Measurements from ENCODE around the gene RIMBP2. TPM values are rescaled to one million over a fixed set of nuclear protein-coding genes. Genes with fewer than 3 reads are reported as not detected.

Gene RIMBP2
- total RNA-seq, 1 donor from 2014 or later = 1.1 TPM

DNA sequence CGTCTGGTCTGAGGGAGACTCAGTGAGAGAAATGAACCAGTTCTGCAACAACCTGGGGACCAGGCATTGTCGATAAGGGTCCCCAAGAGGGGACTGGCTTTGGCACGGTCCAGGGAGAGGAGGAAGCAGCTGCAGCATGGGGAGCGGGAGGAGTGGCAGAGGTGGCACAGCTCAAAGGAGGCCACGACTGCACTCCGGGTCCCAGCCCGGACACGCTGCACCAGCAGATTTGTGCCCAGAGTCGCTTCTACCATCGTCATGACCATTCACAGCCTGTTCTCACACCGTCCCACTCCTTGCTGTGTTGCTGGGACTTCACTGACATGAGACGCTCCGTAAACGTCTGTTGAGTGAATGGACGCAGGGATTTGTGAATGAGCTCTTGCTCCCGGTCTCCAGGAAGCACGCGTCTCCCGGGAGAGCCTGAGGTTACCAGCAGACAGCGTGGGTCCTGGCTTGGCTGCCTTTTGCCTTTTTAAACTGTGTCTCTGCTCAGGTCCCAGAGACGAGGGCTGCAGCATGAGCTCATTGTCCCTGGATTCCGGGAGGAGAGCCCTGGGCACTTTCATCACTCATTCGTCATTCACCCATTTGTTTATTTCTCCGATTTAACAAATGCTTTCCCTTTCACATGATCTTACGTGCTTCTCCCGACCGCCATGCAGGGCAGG, 241.4 kb downstream of the RIMBP2 start:
- no peak for DNase-seq (ENCODE audit: low spot score)

DNA sequence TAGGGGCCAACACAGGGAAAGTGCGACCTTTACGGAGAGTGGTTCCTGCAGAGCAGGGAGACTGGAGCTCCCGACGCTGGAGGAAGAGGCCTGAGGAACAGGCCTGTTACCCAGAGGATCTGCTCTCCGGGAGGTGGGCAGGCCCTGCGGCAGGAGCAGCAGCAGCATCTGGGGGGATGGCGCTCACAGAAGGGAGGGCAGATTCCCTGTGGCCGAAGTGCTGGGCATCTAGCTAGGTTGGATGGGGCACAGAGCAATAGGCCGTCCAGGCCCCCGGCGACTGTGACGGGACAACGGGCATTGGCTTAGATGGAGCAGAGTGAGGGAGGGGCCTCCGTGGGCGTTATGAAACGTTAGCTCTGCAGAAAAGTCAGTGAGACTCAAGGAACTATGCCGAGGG, 242.8 kb downstream of the RIMBP2 start:
- DNase-seq (ENCODE audit: low spot score) = no peak

DNA sequence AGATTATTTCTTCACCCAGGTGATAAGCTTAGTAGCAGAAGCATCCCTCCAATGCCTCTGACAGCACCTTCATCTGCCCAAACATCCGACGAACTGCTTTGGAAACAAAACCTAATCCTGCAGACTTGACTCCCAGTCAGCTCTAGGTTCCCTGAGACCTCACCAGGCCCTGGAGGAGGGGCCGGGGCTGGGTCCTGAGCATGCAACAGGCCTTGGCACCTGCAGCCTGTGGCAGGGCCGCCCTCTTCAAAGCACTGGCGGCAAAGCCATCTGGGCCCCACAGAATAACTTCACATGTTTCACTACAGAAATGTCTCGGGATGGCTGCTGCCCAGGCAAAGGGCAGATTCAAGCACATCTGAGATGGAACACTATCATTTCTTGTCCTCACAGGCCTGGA, 245.1 kb downstream of the RIMBP2 start:
- DNase-seq (ENCODE audit: low spot score) = no peak

DNA sequence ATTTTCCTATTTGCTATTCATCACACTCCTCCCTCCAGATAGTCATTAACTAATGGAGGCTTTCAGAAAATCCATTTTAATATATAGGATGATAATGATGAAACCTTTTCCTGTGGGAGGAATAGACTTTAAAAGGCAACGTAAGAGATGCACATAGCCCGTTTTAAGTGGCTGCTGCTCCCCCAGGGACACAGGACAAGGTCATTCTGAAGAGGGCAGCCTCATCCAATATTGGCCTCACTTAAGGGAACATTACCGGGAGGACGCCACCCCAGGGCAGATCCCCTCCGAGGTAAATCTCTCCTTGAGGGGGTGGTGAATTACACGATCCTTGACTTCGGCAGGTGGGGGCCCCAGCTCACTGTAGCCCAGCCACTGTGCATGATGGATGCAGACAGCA, 246.5 kb downstream of the RIMBP2 start:
- no peak for DNase-seq (ENCODE audit: low spot score)

DNA sequence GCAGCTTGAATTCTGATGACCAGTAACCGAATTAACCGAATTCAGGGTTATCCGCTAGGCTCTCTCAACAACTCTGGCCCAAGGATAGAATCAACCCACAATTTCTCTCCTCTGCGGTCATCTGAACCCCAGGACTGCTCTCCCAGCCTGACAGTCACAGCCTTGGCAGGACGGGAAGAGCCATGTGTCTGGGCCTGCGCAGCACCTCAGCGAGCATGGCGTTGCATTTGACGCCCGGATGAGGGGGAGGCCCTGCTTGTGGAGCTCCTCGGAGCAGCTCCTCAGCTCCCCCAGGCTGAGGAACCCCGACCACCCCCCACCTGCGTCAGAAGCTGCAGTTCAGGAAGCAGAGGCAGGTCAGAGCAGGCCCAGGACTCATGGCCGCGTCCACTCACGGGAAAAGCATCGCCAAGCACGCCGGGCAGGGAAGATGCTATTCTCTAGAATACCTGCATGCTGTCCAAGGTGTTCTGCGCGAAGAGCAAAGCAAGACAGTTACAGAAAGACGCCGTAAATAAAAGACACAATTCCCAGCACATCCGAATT, 247.3 kb downstream of the RIMBP2 start:
- DNase-seq (ENCODE audit: low spot score) = no peak

DNA sequence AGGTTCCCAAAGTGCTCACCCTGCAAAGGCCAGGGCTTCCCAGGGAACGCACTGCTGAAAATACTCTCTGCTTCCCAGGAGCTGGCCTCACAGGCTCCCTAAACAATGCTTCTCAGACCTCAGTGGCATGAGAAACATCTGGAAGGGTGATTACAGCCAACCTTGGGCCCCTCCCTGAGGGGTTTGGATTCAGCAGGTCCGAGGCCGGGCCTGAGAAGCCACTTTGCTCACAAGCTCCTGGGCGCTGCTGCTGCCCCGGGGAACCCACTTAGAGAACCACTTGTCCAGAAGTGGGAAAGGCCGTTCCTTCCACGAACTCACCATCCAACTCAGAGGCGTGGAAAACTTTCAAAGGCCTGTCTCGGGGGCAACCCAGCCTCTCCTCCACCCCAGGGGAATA, 247.9 kb downstream of the RIMBP2 start:
- DNase-seq (ENCODE audit: low spot score) = no peak

DNA sequence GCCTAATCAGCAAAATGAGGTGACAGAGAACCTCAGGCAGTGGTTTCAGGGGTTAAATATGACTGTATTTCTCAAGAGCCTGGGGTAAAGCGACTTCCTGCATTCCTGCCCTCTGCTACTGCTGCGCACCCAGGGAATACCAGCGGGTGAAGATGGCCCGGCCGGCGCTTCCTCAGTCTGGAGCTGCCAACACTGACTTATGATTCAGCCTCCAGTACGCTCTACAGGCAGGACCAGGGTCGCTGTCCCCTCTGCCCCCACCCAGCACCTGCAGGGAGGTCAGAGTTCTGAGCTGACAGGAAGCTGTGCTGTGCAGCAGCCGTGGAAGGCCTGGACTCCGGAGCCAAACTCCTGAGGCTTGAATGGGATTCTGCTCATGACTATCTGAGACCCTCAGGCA, 250.5 kb downstream of the RIMBP2 start:
- no peak for DNase-seq (ENCODE audit: low spot score)

DNA sequence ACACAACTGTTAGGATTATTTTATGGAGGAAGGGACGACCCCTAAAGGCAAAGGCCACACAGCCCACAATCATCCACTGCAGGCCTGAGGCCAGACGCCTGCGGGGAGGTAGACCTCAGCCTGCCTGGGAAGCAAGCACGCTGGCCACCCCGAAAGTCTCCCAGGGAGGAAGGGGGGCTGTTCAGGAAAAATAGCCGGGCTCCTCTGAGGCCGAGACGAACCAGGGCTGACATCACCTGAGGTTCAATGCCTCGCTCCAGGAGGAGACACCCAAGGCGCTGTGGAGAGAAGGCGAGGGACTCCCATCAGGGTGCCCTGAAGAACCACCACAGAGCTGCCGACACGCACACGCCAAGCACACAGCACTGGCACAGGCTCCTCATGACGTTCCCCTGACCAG, 251.1 kb downstream of the RIMBP2 start:
- no peak for DNase-seq (ENCODE audit: low spot score)

DNA sequence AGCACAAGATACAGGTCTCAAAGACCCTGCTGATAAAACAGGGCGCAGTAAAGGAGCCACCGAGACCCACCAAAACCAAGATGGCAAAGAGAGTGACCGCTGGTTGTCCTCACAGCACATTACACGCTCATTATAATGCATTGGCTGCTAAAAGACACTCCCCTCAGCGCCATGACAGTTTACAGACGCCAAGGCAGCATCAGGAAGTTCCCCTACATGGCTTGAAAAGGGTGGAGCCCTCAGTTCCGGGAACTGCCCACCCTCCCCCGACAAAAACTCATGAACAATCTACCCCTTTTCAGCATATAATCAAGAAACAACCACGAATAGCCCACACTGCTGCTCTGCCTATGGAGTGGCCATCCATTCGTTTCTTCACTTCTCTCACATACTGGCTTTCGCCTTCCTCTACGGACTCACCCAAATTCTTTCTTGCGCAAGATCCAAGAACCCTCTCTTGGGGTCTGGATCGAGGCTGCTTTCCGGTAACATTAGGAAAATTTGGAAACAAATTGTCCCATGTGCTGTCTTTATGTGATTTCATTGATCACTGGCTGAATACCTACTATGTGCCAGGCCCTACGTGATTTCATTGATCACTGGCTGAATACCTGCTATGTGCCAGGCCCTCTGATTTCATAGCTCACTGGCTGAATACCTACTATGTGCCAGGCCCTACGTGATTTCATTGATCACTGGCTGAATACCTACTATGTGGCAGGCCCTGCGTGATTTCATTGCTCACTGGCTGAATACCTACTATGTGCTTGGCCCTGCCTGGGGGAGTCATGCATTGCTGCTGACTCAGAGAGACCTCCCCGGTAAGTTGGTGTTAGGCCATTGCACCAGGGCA, 252.1 kb downstream of the RIMBP2 start:
- DNase-seq (ENCODE audit: low spot score) = no peak

DNA sequence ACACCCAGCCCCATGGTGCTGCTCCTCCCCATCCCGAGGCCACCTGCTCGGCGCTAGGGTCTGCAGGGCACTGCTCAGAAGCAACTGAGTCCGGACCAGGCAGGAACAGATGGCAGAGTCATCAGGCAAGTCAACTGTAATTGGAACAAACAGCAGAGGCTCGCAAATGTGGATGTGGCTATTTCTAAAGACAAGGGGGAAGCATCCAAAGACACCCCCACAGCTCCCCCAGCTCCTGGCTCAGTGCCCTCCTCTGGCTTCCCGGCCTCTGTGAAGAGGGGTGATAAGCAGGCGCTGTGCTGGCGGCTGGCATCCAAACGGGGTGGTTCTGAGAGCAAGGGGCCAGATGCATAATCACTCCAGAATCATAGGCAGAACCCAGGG, 252.8 kb downstream of the RIMBP2 start:
- DNase-seq (ENCODE audit: low spot score) = no peak

DNA sequence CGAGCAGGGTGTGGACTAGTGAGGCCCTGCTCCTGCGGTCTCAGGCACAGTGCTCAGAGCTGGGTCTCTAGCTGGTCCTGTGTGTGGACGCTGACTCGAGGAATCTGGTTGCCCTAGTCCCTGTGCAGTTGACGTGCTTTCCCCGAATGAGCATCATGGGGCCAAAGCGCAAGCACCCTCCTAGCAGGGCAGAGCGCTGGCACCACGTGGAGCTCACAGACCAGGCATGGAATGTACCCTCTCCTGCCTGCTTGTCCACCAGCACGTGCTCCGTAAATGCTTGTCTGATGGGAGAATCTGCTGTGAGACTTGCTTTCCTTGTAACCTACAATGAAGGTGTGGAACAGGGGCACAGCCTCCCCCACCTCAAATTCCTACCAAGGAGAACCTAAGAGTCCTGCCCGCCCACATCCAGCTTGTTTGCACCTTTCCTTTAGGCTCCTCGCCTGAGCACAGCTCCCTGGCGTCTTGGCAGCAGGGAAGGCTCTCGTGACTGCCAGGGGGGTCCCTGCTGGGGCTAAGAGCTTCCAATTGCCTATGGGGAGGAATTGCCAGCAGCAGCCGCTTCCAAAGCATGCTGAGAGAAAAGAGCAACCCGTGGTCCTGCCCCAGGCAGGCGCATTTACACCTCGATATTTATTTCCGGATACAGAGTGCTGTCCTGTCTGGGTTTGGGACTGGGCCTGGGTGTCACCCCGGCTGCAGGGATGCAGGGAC, 253.4 kb downstream of the RIMBP2 start:
- DNase-seq (ENCODE audit: low spot score) = no peak

DNA sequence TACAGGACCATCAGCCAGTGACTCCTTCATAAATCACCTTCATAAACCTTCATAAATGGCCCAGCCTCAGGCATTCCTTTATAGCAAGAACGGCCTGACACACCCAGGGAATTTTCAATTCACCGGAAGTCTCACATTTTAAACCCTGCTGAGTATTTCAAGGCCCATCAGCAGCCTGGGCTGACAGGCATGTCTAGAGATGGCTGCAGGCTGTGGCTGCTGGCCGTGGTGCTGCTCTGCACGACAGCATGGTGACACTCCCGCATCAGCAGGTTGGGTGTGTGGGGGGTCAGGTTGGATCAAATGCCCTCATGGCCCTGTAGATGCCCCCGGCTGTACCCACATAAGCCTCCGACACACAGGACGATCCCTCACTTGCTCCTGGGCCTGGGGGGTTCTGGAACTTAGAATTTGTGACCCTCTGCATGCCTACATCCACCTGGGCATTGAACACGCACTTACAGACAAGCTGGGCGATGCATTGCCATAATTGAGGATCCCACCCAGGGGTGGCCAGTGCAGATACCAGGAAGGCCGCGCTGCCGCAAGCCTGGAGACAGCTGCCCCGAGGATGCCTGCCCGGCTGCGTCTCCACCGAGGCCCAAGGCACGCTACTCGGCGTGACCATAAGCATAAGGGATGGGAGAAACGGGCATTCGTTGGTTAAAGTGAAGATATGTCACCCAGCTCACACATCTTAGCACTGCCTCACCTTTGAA, 254.1 kb downstream of the RIMBP2 start:
- no peak for DNase-seq (ENCODE audit: low spot score)

DNA sequence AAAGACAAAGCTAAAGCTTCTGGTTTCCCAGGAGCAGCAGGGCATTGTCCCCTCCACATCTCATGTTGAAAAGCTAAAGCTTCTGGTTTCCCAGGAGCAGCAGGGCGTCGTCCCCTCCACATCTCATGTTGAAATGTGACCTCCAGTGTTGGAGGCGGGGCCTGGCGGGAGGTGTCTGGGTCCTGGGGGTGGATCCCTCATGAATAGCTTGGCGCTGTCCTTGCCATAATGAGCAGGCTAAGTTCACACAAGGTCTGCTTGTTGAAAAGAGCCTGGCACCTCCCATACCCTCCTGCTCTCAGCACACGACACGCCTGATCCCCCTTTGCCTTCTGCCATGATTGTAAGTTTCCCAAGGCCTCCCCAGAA, 254.7 kb downstream of the RIMBP2 start:
- DNase-seq (ENCODE audit: low spot score) = no peak

DNA sequence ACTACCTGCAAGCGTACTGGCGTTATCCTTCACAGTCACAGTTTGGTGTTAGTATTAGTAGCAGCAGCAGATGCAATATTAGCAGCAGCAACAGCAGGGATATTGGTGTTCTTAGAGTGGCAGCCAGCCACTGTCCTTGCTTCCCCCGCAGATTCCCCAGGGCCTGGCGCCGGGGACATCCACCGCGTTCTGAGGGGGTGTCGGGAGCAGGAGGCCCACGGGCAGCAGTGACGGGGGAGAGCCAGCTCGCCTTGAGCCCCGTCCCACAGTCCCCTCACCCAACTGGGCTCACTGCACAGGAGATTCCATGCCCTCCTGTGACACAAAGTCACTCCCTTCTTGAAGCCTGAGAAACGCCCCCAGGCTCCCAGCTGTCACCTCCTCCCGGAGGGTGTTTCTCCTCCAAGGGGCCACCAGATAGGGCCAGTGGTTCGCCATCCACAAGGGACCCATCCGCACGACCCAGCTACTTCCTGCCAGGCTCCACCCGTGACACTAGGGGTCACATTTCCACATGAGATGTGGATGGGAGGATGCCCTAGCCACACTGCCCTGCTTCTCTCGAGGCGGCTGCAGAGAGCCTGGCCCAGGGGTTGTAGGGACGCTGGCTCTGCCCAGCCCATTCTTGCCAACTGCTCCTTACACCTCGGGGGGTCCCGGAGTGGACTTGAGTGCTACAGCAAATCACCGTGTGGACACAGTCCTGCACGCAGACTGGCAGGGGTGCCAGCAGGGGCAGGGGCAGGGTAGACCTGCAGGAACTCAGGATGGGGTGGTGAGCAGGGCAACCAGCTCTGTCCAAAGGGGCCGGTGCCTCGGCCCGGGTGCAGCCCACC, 255.3 kb downstream of the RIMBP2 start:
- no peak for DNase-seq (ENCODE audit: low spot score)

DNA sequence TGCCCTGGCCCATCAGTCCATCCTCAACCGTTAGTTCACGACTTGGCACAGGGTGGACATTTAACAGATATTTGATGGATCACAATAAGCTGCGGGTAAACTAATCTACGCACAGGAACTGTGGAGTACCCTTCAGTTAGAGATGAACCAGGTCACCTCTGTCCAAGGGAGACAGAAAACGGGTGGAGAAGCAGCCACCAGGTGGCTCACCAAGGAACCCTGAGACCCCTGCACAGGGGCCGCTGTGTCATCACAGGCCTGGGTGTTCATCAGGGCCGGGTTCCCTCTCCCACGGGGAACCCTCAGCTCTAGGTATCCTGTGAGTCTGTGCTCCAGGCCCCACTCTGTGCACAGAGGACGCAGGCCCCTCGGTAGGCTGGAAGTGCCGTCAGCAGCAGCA, 256.2 kb downstream of the RIMBP2 start:
- DNase-seq (ENCODE audit: low spot score) = no peak

DNA sequence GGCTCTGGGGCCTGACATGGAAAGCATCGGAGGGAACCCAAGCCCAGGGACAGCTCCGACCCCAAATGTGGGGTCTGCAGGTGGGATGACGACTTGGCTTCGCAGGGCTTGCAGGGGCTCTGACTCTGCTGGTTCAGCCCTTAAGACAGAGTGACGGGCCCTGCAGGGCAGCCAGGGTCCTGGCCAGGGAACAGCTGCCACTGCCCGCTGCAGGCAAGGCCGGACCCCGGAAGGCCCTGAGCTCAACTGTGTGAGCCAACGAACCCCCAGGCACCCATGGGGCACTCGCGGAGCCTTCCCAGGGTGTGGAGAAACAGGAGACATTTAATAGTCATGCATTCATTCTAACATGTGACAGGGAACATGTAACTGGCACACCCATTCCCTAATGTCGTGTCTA, 257.8 kb downstream of the RIMBP2 start:
- no peak for DNase-seq (ENCODE audit: low spot score)

DNA sequence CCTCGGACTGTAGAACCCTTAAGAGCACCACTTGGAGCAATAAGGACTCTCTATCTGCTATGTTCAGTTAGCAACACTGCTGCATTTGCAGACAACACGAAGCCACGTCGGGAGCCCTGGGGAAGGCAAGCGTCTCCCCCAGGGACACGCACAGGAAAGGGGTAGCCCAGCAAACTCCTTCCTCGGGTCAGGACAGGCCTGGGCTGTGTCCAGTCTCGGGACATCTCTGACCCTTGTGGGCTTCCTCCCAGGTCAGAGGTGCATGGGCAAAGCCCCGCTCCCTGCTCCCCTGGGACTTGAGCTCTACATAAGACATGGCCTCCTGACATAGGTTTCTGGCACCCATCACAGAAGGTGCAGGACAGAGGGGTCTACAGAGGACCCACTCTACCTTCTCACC, 258.9 kb downstream of the RIMBP2 start:
- DNase-seq (ENCODE audit: low spot score) = no peak

DNA sequence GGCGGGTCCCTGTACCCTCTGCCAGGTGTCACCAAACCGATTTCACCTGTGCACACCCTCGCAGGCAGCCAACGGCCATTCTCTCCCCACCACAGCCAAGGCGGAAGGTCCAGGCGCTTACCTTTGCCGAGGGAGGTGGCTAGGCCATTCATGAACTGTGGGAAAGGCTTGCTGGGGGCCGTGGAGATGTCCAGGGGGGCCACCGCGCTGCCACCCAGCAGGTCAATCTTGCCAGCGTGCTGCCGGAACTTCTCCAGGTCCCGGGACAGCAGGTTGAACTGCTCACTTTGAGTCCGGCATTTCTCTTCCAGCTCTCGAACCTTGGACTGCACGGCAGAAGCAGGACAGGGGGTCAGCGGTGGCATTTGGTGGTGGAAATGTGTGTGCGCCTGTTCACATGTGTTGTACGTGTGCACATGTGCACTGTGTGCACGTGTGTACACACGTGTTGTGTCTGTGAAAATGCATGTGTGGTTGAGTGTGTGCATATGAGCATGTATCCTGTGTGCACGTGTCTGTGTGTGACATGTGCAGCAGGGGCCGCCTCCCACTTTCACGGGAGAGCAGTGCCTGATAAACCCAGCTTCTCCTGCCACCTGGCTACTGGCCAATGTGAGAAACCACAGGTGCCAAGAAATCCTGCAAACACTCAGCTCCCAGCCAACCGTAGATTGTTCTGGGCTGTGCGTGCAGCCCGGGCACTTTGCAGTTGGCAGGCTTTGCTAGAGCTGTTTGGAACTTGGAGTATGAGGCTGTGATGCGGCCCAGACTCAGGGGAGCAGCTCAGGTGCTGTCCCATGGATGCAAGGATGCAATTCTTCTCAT, 259.5 kb downstream of the RIMBP2 start:
- no peak for DNase-seq (ENCODE audit: low spot score)

DNA sequence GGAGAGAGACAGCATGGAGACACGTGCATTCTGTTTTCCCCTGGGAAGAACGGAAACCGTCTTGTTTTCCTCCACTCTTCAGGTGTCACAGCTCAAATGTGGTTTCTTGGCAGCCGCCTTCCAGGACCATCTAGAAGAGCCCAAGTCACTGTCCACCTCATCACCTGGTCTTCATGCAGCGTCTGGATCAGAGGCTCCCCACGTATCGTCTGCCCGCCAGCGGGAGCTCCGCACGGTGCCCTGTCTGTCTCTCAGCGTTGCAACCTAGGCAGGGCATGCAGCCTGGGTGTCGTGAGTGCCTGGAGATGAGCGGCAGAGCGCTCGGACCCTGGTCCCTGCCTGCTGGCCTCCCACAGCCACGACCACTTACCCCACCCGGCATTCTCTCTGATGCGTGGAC, 260.9 kb downstream of the RIMBP2 start:
- DNase-seq (ENCODE audit: low spot score) = no peak

DNA sequence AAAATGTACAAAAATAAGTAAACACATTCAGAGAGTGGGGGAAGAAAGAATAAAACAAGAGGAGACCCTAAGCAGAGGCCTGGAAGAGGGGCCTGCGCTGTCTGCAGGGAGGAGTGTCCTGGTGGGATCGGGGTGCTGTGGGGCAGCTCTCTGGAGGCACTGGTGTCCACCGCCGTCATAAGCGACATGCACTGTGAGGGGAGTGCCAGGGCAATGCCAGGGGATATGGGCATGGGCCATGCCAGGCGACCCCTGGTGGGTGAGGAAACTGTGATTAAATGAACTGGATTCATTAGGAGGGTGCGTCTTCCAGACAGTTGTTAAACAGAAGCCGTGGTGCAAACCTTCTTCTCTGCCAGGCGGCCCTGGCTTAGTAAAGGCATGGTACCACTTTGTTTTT, 261.8 kb downstream of the RIMBP2 start:
- DNase-seq (ENCODE audit: low spot score) = no peak

All from mesenteric fat pad (tissue), 1 donor.